Gastrocnemius medialis (tissue), 4 donors: ENCODE results near the gene TBC1D25. TPM values are rescaled to one million over a fixed set of nuclear protein-coding genes. Genes with fewer than 3 reads are reported as not detected.
"Not testable (repeated sequence)": the region's sequence is repeated elsewhere in the genome, so short reads cannot be mapped to it uniquely, and the experiment has no call there.

Source experiments
- ATAC-seq, 2 donors: fragments of 150-250 bp; one replicate each; pipeline ENCODE4 v1.9.1; 2016
- DNase-seq, 2 donors: peaks; one replicate each; pipeline ENCODE4 v3.0.0-alpha.2; 2019
- H3K27ac ChIP-seq, 4 donors: fragments of 200-600 bp; sonication (generic); 1 replicate in 1 of 4; 2 replicates in 3 of 4; pipeline ENCODE4 v1.5.1; 2016 to 2018; ENCODE audit warnings: mild to moderate bottlenecking in 2 of 4, moderate library complexity in 1 of 4
- H3K27me3 ChIP-seq, 3 donors: fragments of 200-600 bp; sonication (generic) in 2 of 3; 1 replicate in 1 of 3; 2 replicates in 2 of 3; pipeline versions ENCODE4 v1.5.1 to v1.6.0; 2016 to 2019; ENCODE audit warnings: mild to moderate bottlenecking in 1 of 3, moderate library complexity in 1 of 3
- H3K36me3 ChIP-seq, 2 donors: fragments of 200-600 bp; sonication (generic) in 1 of 2; one replicate each; pipeline ENCODE4 v1.5.1; 2017 to 2018
- H3K4me1 ChIP-seq, 2 donors: fragments of 200-600 bp; sonication (generic) in 1 of 2; one replicate each; pipeline ENCODE4 v1.5.1; 2016 to 2017; ENCODE audit warnings: mild to moderate bottlenecking in 2 of 2
- H3K4me3 ChIP-seq, 4 donors: fragments of 200-600 bp; sonication (generic) in 3 of 4; 1 replicate in 1 of 4; 2 replicates in 3 of 4; pipeline ENCODE4 v1.5.1; 2016 to 2019; ENCODE audit warnings: mild to moderate bottlenecking in 2 of 4
- H3K9me3 ChIP-seq, 3 donors: fragments of 200-600 bp; sonication (generic) in 2 of 3; 1 replicate in 1 of 3; 2 replicates in 2 of 3; pipeline ENCODE4 v1.5.1; 2016 to 2019
- POLR2A ChIP-seq, 2 donors: fragments of 450-650 bp; IDR thresholded peaks; one replicate each; pipeline ENCODE4 v1.6.1; 2017; ENCODE audit warnings: antibody characterized with exemption in 2 of 2, mild to moderate bottlenecking in 2 of 2, moderate library complexity in 2 of 2
- in situ Hi-C, 4 donors: fragments of 200-750 bp; cut with MboI; loops; one replicate each; pipeline versions ENCODE4 v1.15.0 to v1.8.0; 2017; ENCODE audit warnings: low sequenced_read_pairs in 4 of 4
- intact Hi-C: fragments of 100-400 bp; cut with DNase I; formaldehyde crosslinking; loops from one replicate; pipeline ENCODE4 v1.15.1; 2023; ENCODE audit warnings: low total_unique reads
- total RNA-seq, 4 donors: library from RNA; depleted of rRNA; stranded (reverse); fragments of >200 nt; gene quantifications; one replicate each; pipeline versions ENCODE4 v1.1.0 to v1.2.3, GENCODE V29; 2016
- TF ChIP-seq, protein P1 (sequence below), 5 experiments: fragments of 450-650 bp in 3 of 5; fragments of 200-600 bp in 2 of 5; sonication (generic) in 2 of 5; IDR thresholded peaks in 4 of 5; conservative IDR thresholded peaks in 1 of 5; 1 replicate in 4 of 5; 2 replicates in 1 of 5; pipeline ENCODE4 v1.5.1; 2016 to 2019; ENCODE audit warnings: antibody characterized with exemption in 5 of 5, mild to moderate bottlenecking in 3 of 5, moderate library complexity in 3 of 5

The TBC1D25 gene
- total RNA-seq, 4 donors from 2014 or later = 10.3 to 14.8 (median 11.9) TPM

DNA sequence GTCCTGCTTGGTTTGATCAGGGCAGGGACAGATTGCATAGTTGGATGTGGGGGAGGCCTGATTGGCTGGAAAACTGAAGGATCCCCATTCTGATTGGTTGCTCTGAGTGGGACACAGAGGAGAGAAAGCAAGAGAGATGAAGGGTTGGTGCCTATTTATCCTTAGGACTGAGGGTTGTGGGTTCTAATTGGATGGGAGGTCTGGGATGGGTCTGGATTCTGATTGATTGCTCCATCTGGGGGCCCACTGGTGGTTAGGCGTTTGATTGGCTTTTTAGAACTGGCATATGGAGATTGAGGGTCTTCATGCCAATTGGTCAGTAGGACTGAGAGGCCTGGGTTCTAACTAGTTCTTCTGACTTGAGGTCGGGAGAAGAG, 18.6 kb upstream of the TBC1D25 start:
- ATAC-seq = no peak
- no peaks in the 10 kb centered on the region for H3K27me3 ChIP-seq
- H3K36me3 ChIP-seq = no peaks in the 10 kb centered on the region
- TF ChIP-seq, protein P1, sequence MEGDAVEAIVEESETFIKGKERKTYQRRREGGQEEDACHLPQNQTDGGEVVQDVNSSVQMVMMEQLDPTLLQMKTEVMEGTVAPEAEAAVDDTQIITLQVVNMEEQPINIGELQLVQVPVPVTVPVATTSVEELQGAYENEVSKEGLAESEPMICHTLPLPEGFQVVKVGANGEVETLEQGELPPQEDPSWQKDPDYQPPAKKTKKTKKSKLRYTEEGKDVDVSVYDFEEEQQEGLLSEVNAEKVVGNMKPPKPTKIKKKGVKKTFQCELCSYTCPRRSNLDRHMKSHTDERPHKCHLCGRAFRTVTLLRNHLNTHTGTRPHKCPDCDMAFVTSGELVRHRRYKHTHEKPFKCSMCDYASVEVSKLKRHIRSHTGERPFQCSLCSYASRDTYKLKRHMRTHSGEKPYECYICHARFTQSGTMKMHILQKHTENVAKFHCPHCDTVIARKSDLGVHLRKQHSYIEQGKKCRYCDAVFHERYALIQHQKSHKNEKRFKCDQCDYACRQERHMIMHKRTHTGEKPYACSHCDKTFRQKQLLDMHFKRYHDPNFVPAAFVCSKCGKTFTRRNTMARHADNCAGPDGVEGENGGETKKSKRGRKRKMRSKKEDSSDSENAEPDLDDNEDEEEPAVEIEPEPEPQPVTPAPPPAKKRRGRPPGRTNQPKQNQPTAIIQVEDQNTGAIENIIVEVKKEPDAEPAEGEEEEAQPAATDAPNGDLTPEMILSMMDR (IDR thresholded peaks at IDR 0.05 in 4 of 5, conservative IDR thresholded peaks at IDR 0.05 in 1 of 5) = no peak
- no peak for TF ChIP-seq POLR2A (IDR thresholded peaks at IDR 0.05)
- H3K27ac ChIP-seq = no peak overlapping the region
- intact Hi-C loops = loop anchor here (5.0 kb wide), 1 partner anchor 44 kb away; the partner anchor contains the start of gene FTSJ1
- H3K9me3 ChIP-seq = no peaks in the 10 kb centered on the region
- peak overlapping the region in 3 of 4 donors; percentile 62 to 66 (median 62) for H3K4me3 ChIP-seq
- H3K4me1 ChIP-seq = peaks cover 0 to 4% of the 10 kb centered on the region in 2 donors
- in situ Hi-C loops = no loop called here
- no peak for DNase-seq

DNA sequence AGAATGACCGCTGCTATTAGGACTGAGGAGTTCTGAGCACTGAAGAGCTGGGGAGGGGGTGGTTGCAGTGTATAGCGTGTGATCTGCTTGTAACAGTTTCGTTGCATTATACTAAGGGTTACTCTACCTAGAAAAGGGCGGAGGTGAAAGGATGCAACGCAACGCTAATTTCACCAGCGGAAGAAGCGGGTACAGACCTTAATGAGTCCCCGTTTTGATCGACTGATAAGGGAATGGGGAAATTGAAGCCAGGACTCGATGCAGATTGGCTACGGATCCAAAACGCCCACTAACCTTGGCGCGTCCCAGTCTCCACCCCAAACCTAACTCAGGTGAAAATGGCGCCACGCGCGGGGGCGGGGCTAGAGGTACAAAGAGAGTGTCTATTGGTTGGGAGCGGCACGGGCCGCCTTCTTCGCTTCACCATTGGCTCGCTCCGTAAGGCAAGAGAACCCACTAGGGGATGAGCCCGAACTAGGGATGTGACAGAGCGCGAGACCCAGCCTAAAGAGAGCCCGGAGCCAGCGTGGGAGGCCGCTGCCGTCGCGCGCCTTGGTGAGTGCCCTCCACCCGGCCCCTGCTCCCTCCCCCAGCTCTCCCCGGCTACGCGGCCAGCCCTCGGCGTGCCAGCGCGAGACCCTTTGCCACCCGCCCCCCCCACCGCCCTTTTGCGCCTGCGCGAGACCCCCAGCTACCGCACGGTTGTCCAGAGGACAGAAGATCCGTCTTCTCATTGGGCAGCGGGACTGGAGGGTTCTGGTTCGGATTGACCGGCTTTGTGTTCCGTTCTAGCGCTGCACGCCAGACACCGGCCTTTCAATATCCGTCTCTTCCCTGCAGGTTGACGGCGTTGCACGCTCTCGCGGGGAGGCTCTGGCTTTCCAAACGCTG, 17.9 kb upstream of the TBC1D25 start, which contains the start of gene EBP:
EBP (plus strand) TSS at position 456 of the 891 bp plus-strand sequence. CDS start 1,964 bp downstream, outside the sequence.
- TF ChIP-seq, protein P1 (IDR thresholded peaks at IDR 0.05 in 4 of 5, conservative IDR thresholded peaks at IDR 0.05 in 1 of 5) = no peak
- TF ChIP-seq POLR2A (IDR thresholded peaks at IDR 0.05) = peak; percentile 22 to 43

DNA sequence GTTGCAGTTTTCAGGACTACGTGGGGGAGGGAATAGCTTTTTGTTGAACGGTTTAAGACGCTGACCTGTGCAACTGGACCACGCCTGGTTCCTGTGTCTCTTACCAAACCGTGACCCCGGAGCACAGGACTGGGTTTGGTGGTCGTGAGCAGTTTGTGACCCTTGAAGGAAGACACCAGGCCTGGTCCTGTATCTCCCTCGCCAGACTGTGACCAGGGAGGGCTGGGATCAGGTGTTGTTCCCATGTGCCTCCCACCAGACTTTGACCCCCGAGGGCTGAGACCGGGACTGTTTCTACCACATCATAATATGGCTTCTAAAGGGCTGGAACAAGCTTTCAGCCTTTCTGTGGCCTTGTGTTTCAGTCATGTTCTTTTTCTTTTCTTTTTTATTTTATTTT, 17.2 kb upstream of the TBC1D25 start:
- DNase-seq (no peak), ATAC-seq (no peak)
- no peak for TF ChIP-seq POLR2A (IDR thresholded peaks at IDR 0.05)
- TF ChIP-seq, protein P1 (IDR thresholded peaks at IDR 0.05 in 4 of 5, conservative IDR thresholded peaks at IDR 0.05 in 1 of 5) = no peak
- Histone ChIP-seq H3K4me3 (peak overlapping the region; percentile 59 to 66 (median 62)), H3K27me3 (no peaks in the 10 kb centered on the region), H3K27ac (peak overlapping the region; percentile 58 to 77 (median 64)), H3K36me3 (no peaks in the 10 kb centered on the region), H3K9me3 (no peaks in the 10 kb centered on the region), H3K4me1 (peaks cover 0 to 4% of the 10 kb centered on the region in 2 donors)
- in situ Hi-C loops = no loop called here
- intact Hi-C loops = loop anchor here (5.0 kb wide), 1 partner anchor 45 kb away; the partner anchor contains the start of gene FTSJ1

More for the DNA sequence above, 17.9 kb upstream of the TBC1D25 start, which contains the start of gene EBP:
- Histone ChIP-seq H3K4me3 (peak within 1 kb of the TSS; percentile 59 to 66 (median 62)), H3K27me3 (no peaks in the 10 kb centered on the region), H3K9me3 (no peaks in the 10 kb centered on the region), H3K36me3 (no peaks in the 10 kb centered on the region), H3K27ac (peak within 1 kb of the TSS; percentile 58 to 77 (median 64)), H3K4me1 (peaks cover 0 to 4% of the 10 kb centered on the region in 2 donors)
- in situ Hi-C loops (no loop called here), intact Hi-C loops (loop anchor here (5.0 kb wide), 1 partner anchor 44 kb away; the partner anchor contains the start of gene FTSJ1)
- peak; percentile 99 to 100 for ATAC-seq
- peak; percentile 59 to 77 for DNase-seq

DNA sequence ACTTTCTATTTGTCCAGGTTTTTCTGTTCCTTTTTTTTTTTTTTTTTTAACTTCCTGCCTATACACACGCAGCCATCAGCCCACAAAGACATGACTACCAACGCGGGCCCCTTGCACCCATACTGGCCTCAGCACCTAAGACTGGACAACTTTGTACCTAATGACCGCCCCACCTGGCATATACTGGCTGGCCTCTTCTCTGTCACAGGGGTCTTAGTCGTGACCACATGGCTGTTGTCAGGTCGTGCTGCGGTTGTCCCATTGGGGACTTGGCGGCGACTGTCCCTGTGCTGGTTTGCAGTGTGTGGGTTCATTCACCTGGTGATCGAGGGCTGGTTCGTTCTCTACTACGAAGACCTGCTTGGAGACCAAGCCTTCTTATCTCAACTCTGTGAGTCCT, 15.8 kb upstream of the TBC1D25 start:
- DNase-seq (no peak), ATAC-seq (no peak)
- Histone ChIP-seq H3K4me1 (peaks cover 0 to 4% of the 10 kb centered on the region in 2 donors), H3K9me3 (no peaks in the 10 kb centered on the region), H3K4me3 (no peak overlapping the region), H3K27ac (no peak overlapping the region), H3K36me3 (no peaks in the 10 kb centered on the region), H3K27me3 (no peaks in the 10 kb centered on the region)
- no peak for TF ChIP-seq POLR2A (IDR thresholded peaks at IDR 0.05)
- TF ChIP-seq, protein P1 (IDR thresholded peaks at IDR 0.05 in 4 of 5, conservative IDR thresholded peaks at IDR 0.05 in 1 of 5) = no peak
- in situ Hi-C loops = no loop called here
- intact Hi-C loops = loop anchor here (5.0 kb wide), 1 partner anchor 46 kb away; the partner anchor contains the start of gene FTSJ1

DNA sequence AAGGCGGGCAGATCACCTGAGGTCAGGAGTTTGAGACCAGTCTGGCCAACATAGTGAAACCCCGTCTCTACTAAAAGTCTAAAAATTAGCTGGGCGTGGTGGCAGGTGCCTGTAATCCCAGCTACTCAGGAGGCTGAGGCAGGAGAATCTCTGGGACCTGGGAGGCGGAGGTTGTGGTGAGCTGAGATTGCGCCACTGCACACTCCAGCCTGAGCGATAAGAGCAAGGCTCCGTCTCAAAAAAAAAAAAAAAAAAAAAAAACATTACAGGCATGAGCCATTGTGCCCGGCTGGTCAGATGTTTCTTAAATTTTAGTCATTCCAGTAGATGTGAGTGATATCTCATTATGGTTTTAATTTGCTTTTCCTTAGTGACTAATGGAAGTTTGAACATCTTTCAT, 13.7 kb upstream of the TBC1D25 start:
- H3K27me3 ChIP-seq, H3K27ac ChIP-seq, H3K4me1 ChIP-seq, H3K9me3 ChIP-seq, DNase-seq, in situ Hi-C loops, ATAC-seq, H3K4me3 ChIP-seq, H3K36me3 ChIP-seq, intact Hi-C loops: not testable (repeated sequence)
